Thyroid gland (tissue), 4 donors: ENCODE results near the gene ITGA5.

Experiments
- CTCF ChIP-seq, 6 experiments: fragments of 200-600 bp in 3 of 6; fragments of 450-650 bp in 3 of 6; sonication (generic) in 3 of 6; IDR thresholded peaks; one replicate each; pipeline ENCODE4 v1.5.1; 2016 to 2019; ENCODE audit warnings: antibody characterized with exemption in 6 of 6, mild to moderate bottlenecking in 2 of 6, inconsistent platforms in 1 of 6, moderate library complexity in 1 of 6
- POLR2A ChIP-seq, 2 donors: fragments of 450-650 bp; IDR thresholded peaks; one replicate each; pipeline ENCODE4 v1.6.1; 2017; ENCODE audit warnings: antibody characterized with exemption in 2 of 2, mild to moderate bottlenecking in 2 of 2, moderate library complexity in 1 of 2

GRCh38 chr12:54363047-54363446 lies 56.0 kb downstream of the ITGA5 start:
- TF ChIP-seq CTCF (IDR thresholded peaks at IDR 0.05): no peak
- TF ChIP-seq POLR2A (IDR thresholded peaks at IDR 0.05): no peak
